Left hindlimb (tissue), 1 donor: ENCODE measurements around the gene ZCCHC2.

Experiments
- DNase-seq: peaks from one replicate; pipeline ENCODE4 v3.0.0-alpha.2; 2018

Gene ZCCHC2

GRCh38 chr18:62611453-62612288 is 88.8 kb downstream of the ZCCHC2 start:
- no peak for DNase-seq

- DNase-seq: no peak
These were observed 89.4 kb downstream of the ZCCHC2 start for GRCh38 chr18:62612289-62612645.

- DNase-seq: no peak
These were observed 90.0 kb downstream of the ZCCHC2 start for GRCh38 chr18:62612776-62613175.

GRCh38 chr18:62614494-62614893 is 91.7 kb downstream of the ZCCHC2 start:
- no peak for DNase-seq

- no peak for DNase-seq
These were observed 93.5 kb downstream of the ZCCHC2 start for GRCh38 chr18:62616331-62616805.

GRCh38 chr18:62617793-62618591 is 95.2 kb downstream of the ZCCHC2 start:
- no peak for DNase-seq

- no peak for DNase-seq
These were observed 95.9 kb downstream of the ZCCHC2 start for GRCh38 chr18:62618735-62619134.

GRCh38 chr18:62621546-62621945 is 98.7 kb downstream of the ZCCHC2 start:
- DNase-seq: no peak

- DNase-seq: peak; percentile 39
These were observed 102.2 kb downstream of the ZCCHC2 start for GRCh38 chr18:62625019-62625418.
